SJSA1 (cell line): ENCODE results near the gene MBD6. TPM values are rescaled to one million over a fixed set of nuclear protein-coding genes. Genes with fewer than 3 reads are reported as not detected.

ENCODE experiments used
- total RNA-seq: library from RNA; depleted of rRNA; stranded (reverse); fragments of >200 nt; shearing (Covaris generic); gene quantifications from 2 replicates; pipeline ENCODE4 v1.2.3, GENCODE V29; 2014; rRNA removed

MBD6 gene
- total RNA-seq, 1 experiment from 2014 or later = 70.5 TPM

Other genes with a start within 250 kb of the MBD6 start
- 14.2 and 18.4 TPM in 2 replicates for gene R3HDM2, start 91.8 kb upstream of the MBD6 start, total RNA-seq
- gene INHBC, start 88.0 kb upstream of the MBD6 start, total RNA-seq = 0.18 and 0.88 TPM in 2 replicates
- 2.2 and 2.5 TPM in 2 replicates for gene INHBE, start 67.5 kb upstream of the MBD6 start, total RNA-seq
- 225 and 323 TPM in 2 replicates for gene GLI1, start 63.0 kb upstream of the MBD6 start, total RNA-seq
- 30.6 TPM in 2 replicates for gene ARHGAP9, start 43.0 kb upstream of the MBD6 start, total RNA-seq
- 3,352 and 4,750 TPM in 2 replicates for gene MARS1, start 34.8 kb upstream of the MBD6 start, total RNA-seq
- 564 and 686 TPM in 2 replicates for gene DDIT3, start 2.3 kb upstream of the MBD6 start, total RNA-seq
- gene DCTN2, start 24.4 kb downstream of the MBD6 start, total RNA-seq = 3,855 and 4,325 TPM in 2 replicates
- gene KIF5A, start 27.2 kb downstream of the MBD6 start, total RNA-seq = 2.1 and 2.8 TPM in 2 replicates
- gene PIP4K2C, start 68.4 kb downstream of the MBD6 start, total RNA-seq = 544 and 654 TPM in 2 replicates
- 187 and 286 TPM in 2 replicates for gene DTX3, start 82.0 kb downstream of the MBD6 start, total RNA-seq
- 107 and 145 TPM in 2 replicates for gene ARHGEF25, start 88.6 kb downstream of the MBD6 start, total RNA-seq
- gene B4GALNT1, start 110.4 kb downstream of the MBD6 start, total RNA-seq = 841 and 950 TPM in 2 replicates
- gene OS9, start 171.3 kb downstream of the MBD6 start, total RNA-seq = 4,436 and 6,328 TPM in 2 replicates
- gene AGAP2, start 215.9 kb downstream of the MBD6 start, total RNA-seq = 0.78 and 0.89 TPM in 2 replicates
- 429 and 571 TPM in 2 replicates for gene TSPAN31, start 222.2 kb downstream of the MBD6 start, total RNA-seq
- 3,953 and 4,723 TPM in 2 replicates for gene CDK4, start 229.5 kb downstream of the MBD6 start, total RNA-seq
- gene MARCHF9, start 232.3 kb downstream of the MBD6 start, total RNA-seq = 88.7 and 107 TPM in 2 replicates
- gene CYP27B1, start 244.3 kb downstream of the MBD6 start, total RNA-seq = 12.9 and 21.9 TPM in 2 replicates
- 173 and 193 TPM in 2 replicates for gene METTL1, start 249.3 kb downstream of the MBD6 start, total RNA-seq
- 53.1 and 62.2 TPM in 2 replicates for gene EEF1AKMT3, start 249.8 kb downstream of the MBD6 start, total RNA-seq